ENCODE measurements around the gene DPP6.

DPP6 gene

DNA sequence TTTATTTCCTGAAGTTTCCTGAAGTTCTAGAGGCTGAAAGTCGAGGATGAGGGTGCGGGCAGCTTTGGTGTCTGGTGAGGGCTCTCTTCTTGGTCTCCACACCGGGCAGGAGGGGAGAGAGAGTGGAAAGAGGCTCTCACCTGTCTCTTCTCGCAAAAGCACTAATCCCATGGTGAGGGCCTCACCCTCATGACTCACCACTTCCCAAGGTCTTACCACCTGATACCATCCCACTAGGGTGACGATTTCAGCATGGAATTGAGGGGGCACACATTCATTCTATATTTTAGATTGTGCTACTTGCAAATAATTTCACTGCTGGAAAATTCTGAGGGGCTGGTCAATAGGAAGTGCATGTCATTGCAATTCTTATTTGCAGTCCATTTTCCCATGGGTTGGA is 292.9 kb downstream of the DPP6 start:
- DNase-seq: no peak

DNA sequence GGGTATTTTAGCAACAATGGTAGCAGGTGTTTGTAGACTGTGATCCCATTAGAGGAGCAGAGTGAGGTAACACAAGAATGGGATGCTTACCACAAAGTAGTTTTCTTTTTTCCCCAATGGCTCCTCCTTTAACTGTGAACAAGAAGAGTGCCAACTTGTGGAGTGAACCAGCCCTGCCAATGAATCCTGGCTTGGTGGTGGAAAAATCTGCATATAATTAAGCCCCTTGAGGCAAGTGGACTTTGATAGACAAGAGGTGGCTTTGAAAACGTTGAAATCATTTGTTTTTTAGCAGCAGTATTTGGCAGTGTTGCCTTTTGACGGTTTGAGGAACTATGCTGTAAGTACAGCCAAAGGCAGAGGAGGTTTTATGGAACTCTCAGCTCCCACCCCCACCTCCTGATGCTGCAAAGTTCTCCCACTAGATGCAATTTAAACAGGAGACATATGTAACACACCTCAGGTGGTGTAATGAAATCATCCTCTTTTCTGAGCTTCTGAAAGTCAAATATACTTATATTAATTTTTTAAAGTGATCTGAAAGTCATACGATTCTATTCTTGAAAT is 295.6 kb downstream of the DPP6 start:
- DNase-seq: no peak

DNA sequence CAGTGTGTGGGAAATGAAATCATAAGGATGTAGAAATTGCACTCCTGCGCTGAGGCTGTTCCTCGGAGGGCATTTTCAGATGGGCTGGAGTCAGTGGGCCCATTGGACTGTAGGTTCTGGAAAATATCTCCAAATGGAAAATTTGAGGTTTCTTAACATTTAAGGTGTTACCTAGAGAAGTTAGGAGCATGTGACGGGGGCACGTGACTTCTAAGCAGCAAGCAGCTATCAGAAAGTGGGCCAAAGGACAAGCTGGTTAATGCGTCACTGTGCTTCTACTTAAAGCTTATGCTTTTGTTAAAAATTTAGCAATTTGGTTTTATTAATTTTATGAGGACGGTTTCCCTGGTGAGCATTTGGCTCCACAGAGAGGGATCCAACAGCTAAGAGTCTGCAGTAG is 298.7 kb downstream of the DPP6 start:
- no peak for DNase-seq

DNA sequence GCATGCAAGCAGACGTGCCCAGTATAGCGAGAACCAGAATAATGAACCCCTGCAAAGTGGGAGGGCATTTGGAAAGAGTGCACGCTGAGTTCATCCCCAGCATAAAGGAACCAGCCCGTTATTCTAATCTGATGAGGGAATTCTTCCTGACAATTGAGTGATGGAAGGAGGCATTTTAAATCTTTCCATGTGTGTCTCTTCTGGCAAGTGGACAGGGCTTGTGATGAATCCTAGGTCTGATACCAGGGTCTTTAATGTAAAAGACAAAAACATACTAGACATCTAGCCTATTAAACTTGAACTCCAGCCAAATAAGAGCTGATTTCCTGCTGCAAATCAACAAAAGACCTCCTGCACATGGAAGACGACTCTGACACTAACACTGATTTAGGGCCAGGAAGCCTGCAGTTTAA is 301.2 kb downstream of the DPP6 start:
- DNase-seq: no peak

DNA sequence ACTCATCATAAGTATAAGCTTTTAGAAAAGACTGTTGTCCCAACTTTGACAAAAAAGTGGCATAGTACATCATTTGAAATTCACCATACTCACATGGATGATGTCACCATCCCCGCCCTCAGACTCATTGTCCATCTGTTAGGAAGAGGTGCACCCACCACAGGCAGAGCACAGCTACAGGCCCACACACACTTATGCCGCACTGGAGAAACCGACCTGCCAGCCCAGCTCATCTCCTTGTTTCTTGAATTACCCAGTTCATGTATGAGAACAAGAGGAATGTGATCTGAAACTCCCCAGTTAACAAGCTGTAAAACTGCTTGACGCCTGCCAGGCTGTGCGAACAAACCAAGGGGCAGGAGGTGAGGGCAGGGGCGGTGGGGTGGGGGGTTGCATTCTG is 312.0 kb downstream of the DPP6 start:
- DNase-seq: no peak

DNA sequence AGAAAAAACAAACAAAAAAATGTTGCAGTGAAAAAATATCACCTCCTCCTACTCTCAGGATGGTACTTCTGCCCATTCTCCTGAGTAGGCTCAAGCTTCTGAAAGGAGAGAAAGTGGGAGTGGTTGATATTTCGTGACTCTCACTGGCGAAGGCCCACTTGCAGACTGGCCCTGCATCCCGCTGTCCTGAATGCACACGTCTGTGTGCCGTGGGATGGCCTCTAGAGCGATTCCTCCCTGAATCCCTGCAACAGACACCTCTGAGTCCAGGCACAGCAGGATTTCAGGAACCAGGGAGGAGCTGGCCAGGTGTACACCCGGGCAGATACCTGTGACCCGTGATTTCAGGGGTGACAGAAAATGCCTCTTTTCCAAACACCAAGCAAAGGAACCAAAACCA is 319.2 kb downstream of the DPP6 start:
- DNase-seq: no peak

DNA sequence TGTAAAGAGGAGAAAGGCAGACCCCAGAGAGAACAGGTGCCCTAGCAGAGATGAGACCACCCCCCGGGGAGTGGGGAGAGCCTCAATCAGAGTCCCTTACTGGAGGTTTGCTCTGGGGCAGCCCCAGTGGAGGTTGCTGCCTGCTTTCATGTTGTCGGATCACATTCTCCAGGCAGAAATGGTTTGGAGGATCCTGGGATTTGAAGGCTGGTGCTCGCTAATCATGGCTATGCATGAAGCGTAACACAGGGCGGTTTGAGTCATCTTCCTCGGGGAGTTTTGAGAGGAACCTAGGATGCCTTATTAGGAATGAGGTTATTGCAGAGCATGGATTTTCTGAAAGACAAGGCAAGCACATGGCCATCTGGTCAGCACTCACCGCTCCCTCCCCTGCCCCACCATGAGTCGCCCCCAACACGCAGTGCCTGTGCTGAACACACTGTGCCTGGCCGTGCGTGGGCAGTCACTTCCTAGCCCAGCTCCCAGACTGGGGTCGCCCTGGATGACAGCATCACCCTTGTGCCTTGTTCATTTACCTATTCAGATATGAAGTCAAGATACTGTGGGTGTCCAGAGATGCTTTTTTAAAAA is 319.9 kb downstream of the DPP6 start:
- DNase-seq: no peak

DNA sequence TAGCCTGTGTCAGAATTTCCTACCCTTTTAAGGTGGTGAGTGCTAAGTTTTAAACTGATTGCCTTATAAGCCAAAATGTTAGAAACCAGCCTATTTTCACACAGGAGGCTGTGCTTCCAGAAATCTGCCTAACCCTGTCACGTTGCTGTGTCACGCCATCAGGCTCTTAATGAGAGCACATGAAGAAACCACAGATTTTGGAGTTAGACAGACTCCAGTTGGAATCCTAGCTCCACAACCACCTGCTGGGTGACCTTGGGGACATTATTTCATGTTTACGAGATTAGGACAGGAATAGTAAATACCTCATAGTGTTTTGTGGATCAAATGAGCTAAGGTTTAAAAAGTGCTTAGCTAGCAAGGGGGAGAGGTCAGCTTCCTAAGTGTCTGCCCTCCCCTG is 321.8 kb downstream of the DPP6 start:
- no peak for DNase-seq

DNA sequence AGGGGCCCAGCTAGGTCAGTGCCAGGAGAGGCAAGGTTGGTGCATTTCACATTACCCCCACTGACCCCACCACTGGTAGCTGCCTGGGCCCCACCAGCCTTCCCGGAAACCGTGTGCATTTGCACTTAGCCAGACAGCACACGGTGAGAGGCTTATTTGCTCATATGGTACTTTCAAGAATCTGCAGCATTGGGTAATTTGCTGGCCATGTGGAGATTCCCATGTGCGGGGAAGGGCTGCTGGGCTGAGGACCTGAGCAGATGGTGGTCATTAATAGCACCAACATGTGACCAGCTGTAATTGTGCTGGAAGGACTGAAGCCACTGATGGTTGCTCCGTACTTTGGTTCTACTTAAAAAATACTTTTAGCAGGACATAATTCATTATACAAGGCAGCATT is 323.8 kb downstream of the DPP6 start:
- no peak for DNase-seq

DNA sequence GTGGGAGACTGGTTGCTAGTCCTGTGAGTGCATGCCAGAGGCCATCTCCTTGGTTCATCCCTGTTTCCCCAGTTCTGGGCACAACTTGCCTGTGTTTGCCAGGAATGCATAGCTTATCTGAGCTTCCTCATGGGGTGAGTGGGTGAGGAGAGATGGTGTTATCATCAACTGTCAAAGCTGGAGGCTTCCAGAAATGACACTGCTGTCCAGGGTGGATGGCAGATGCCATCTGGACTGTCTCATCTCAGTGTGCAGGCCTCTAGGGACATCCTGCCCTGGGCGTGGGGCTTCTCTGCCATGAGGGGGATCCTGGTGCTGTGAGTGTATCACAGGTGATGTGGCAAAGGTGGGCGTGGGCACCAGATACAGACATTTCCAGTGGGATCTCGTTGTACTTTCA is 328.6 kb downstream of the DPP6 start:
- no peak for DNase-seq

DNA sequence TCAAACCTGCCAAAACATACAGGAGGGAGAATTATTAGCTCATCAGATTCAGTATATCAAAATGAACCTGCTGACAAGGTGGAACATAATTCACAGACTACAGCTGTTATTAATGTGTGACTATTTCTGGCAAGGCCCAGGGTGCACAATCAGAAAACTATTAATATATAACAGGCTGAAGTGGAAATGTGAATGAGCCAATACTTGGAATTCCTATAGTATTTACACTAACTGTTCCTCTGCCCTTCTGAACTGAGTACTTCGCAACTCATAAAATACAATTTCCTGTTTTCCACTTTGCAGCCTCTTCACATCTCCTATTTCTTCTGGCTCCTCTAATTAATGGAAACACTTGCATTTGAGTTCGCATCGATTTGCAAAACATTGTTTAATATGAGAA is 330.8 kb downstream of the DPP6 start:
- DNase-seq: no peak

DNA sequence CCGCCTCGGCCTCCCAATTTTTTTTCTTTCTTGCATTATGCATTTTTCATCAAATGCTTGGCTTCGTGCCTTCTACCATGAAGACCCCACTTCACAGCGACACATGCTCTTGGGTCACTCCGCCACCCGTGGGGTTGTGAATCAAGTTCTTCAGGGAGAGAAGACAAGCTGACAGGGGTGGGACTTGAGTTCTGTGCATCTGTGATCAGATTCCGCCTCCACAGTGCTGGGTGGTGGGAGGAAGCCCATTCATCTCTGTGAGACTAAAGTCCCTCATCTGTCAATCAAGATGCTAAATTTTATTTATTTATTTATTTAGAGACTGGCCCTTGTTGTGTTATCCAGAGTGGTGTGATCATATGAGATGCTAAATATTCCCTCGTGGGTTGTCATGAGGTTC is 333.0 kb downstream of the DPP6 start:
- DNase-seq: no peak

DNA sequence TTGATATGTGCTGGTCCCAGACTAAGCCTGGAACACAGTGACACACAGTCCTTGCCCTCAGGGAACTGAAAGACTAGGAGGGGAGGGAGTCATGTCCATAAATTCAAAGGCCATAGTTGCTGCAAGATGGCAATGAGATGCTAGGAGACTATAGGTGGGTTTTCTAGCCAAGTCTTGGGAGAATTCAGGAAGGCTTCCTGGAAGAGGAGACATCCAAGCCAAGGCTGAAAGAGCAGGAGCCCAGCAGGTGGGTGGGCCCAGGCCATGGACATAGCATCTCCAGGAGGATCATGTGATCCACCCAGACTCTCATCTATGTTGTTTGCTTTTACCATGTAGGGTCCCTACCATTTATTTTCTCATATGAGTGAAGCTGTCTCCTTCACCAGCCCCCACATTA is 335.1 kb downstream of the DPP6 start:
- no peak for DNase-seq

DNA sequence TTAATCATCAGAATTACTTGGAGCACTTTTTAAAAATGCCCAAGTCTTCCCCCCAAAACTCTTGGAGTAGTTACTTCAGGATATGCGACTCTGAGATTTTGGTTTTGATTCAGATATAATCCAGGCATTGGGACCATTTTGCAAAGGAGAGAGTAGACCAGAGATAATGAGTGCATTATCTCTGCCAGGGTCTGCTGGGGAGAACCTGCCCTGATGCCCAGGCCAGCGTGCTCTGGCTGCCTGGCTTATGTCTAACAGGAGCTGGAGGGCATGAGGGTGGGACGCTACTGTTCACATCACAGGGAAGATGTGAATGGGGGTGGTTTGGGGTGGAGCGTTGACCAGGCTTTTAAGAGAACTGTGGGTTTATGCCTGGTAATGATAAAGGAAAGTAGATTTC is 336.2 kb downstream of the DPP6 start:
- no peak for DNase-seq

DNA sequence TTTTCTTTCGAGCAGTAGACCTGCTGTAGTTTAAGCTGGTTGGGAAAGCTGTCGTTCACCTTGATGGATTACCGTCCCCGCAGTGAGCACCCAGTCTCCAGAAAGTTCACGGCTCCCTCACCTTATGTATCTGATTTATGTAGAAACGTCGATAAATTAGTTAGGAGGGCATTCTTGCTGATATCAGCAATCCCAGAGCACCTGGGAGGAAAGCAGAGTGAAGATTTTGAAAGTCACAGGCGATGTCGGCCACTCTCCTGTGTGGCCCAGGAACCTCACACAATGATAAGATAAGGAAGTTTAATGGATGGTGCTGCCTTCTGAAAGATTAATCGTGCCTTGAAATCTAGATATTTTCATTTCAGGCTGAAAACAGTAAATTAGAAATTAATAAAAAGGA is 336.8 kb downstream of the DPP6 start:
- no peak for DNase-seq

DNA sequence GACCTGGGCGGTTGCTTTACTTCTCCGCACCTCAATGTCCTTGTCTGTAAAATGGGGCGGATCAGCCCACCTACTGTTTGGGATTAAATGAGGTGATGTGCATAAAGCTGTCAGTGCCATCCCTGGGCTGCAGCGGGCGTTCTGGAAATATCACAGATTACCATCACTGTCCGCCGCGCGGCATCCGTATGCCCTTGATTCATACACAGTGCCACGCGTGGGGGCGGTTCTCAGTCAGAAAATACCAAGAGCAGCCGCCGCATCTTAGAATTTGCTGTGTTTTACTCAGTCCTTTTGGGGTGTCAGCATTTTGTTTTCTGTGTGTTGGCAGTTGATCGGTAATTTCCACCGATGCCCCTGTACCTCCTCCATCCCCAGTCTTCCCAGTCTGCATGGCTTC is 338.8 kb downstream of the DPP6 start:
- no peak for DNase-seq

DNA sequence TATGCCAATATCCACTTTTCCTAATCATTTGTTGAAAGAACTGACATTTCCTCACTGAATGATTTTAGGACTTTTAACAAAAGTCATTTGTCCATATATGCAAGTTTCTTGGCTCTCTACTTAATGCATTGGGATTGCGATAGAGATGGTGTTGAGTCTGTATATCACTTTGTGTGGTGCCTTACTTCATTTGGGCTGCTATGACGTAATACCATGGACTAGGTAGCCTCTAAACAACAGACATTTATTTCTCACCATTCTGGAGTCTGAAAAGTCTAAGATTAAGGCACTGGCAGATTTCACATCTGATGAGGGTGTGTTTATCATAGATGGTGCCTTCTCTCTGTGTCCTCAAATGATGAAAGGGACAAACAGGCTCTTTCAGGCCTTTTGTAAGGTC is 342.6 kb downstream of the DPP6 start:
- DNase-seq: no peak

DNA sequence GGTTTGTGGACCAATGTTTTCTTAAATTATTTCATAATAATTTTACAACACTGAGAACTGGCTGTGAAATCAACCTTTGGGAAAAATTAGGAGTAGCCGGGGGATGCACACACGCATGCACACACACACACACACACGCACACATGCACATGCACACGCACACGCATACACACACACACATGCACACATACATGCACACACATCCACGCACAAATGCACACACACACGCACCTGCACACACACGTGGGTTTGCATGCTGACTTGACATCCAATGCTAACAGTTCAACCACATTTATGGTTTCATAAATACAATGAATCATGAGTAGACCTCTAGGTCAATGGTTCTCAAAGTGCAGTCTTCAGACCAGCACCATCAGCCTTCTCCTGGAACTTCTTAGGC is 354.1 kb downstream of the DPP6 start:
- DNase-seq: no peak

DNA sequence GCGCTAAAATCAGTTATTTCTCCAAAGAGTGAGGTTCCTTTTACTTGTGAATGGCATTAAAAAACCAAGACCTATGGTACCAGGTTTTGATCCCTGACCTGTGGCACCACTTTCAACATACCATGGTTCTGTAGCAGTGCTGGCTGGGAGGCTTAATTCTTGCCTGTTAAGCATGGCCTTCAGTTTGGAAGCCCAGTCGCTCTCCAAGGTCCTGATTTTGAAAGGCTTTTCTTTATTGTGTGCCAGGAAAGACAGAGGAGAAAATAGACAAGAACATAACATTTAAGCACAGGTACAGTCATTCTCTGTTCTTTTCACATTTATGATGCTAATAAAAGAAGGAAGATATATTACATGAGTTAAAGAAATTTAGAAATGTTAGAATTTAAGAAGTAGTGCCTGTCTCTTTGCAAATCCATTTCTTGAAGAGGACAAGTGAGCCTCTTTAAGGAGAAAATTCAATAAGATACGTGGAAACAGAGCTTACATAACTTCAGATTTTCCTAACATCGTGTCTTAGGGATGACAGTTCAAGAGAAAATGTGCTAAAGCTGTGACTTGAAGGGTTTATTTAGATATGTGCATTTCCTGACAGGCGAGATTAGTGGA is 357.6 kb downstream of the DPP6 start:
- no peak for DNase-seq

DNA sequence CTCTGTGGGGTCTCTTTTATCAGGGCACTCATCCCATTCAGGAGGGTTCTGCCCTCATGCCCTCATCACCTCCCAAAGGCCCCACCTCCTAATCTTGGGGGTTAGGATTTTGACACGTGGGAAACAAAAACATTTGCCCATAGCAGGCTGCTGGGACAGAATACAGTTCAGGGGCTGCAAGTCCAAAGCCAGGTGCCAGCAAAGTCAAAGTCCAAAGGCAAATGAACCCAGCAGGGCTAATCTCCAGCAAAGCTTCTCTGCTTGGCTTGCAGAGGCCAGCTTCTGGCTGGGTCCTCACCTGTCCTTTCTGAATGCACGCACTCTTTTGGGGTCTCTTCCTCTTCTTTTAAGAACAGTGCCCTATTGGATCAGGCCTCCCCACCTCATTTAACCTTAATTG is 359.9 kb downstream of the DPP6 start:
- no peak for DNase-seq

DNA sequence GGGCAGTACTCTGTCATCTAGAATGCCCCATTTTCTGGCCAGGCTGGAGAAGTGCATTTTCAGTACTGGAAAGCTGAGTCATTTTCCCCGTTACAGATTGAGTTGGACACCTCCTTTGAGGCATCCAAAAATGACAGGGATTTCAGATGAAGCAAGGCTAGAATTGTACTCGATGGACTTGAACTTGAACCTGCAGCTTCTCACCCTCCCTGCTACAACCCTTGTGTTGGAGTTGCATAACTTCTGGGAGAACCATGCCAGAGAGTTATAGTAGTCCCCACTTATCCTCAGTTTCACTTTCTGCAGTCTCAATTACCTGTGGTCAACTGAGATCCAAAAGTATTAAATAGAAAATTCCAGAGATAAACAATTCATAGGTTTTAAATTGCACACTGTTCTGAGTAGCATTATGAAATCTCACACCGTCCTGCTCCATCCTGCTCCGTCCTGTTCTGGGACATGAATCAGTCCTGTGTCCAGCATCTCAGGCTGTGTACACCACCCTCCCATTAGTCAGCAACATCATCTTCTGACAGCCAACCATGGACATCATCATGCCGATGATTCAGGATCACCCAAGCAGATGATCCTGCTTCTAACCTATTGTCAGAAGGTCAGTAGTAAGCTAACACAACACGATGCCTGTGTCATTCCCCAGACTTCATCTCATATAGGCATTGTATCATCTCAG is 363.7 kb downstream of the DPP6 start:
- DNase-seq: no peak

DNA sequence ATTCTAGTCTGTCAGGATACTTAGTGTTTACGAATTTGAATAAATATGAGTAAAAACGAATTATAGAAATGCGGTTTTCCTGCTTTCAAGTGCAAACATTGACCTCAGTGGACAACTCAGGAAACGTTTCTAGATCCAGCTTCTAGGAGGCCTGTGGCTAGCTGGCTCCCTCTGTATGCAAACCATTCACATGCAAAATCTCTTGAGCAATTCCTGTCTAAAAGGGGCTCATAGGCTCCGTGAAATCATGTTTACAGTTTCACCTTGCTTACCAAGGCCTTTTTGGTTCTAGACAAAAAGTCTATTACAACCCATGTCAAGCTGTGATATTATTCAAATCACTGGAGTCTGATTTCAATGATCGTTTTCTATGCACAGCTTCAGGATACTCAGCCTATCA is 364.5 kb downstream of the DPP6 start:
- DNase-seq: no peak

DNA sequence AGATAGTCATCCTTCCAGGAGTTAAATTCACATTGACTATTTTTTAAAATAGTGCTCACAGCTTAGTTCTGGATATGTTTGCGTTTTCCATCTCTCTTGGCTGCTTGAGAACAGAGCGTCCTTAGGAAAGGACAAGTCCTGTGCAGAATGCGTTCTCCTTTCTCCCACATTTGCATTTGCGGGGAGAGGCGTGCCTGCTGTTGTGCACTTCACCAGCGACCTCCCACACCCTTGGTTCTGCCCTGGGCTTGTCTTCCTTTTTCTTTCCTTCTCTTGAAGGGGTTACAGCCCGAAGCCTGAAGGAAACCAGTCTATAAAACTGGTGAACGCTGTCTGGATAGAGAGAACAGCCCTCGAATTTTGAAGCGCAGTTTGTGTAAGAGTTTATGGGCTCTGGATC is 367.1 kb downstream of the DPP6 start:
- DNase-seq: no peak

DNA sequence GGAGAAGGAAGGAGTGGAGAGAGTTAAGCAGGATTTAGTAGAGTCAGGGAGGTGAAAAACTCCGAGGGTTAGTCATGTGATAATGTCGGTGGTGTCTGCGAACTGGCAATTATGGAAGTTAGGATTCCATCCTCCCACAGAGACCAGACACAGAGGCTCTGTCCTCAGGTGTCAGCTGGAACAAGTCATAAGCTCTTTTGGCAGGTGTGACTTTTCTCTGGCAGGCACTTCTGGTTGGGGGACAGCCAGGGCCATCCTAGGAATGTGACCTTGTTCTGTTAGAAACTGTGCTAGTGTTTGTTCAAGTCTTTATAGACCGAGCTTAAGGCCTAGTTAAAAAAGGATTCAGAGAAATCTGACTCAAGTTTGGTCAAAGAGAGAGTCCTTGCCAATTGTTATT is 371.0 kb downstream of the DPP6 start:
- no peak for DNase-seq

DNA sequence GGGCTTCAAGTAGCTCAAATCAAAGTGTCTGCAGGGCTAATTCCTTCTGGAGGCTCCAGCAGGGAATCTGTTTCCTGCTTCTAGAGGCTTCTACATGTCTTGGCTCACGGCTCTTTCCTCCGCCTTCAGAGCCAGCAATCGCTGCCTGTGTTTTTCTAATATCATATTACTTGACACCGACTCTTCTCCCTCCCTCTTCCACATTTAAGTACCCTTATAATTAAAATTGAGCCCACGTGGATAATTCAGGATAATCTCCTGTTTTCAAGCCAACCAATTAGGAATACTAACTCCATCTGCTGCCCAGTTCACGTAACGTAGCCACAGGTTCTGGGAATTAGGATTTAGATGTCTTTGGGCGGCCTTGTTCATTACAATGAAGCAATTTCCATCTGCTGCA is 372.2 kb downstream of the DPP6 start:
- no peak for DNase-seq
